A673 (cell line): ENCODE data around the gene CNPY1. TPM values are rescaled to one million over a fixed set of nuclear protein-coding genes. Genes with fewer than 3 reads are reported as not detected.

ENCODE experiments used
- BruUV-seq: library from RNA; stranded (reverse); fragments of 400-500 nt; replicated peaks from 2 replicates; lab custom pipeline; 2021; lab: Mats Ljungman, UMichigan
- CTCF ChIA-PET: fragments of 300-600 bp; sonication (Branson Sonifier 250); formaldehyde crosslinking; loops from one replicate; lab custom pipeline; 2022; ENCODE audit warnings: antibody characterized with exemption; lab: Charles Lee
- POLR2A ChIA-PET: fragments of 300-600 bp; sonication (Branson Sonifier 250); formaldehyde crosslinking; loops from one replicate; lab custom pipeline; 2022; ENCODE audit warnings: antibody characterized with exemption; ENCODE audit not compliant: low non-redundant PET; lab: Charles Lee
- DNase-seq: peaks from one replicate; pipeline ENCODE4 v3.0.0-alpha.2; 2015; ENCODE audit warnings: low spot score
- H3K27ac ChIP-seq: fragments of 200-600 bp; sonication (generic); 2 replicates; pipeline ENCODE4 v1.5.1; 2016; ENCODE audit warnings: mixed run types, low read depth, mild to moderate bottlenecking, mixed read lengths, antibody characterized with exemption, low read length; ENCODE audit not compliant: poor library complexity, severe bottlenecking
- H3K27me3 ChIP-seq: fragments of 200-600 bp; sonication (generic); replicated peaks from 2 replicates; pipeline ENCODE4 v1.6.1; 2017; ENCODE audit warnings: mixed run types, low read depth, mild to moderate bottlenecking, mixed read lengths, antibody characterized with exemption, low read length; ENCODE audit not compliant: insufficient read depth, poor library complexity
- H3K36me3 ChIP-seq: fragments of 200-600 bp; sonication (generic); 2 replicates; pipeline ENCODE4 v1.6.1; 2016; ENCODE audit warnings: mixed run types, mild to moderate bottlenecking, mixed read lengths, antibody characterized with exemption, low read length; ENCODE audit not compliant: insufficient read depth, poor library complexity, severe bottlenecking
- H3K4me1 ChIP-seq: fragments of 200-600 bp; sonication (generic); 2 replicates; pipeline ENCODE4 v1.6.1; 2017; ENCODE audit warnings: mixed run types, mild to moderate bottlenecking, mixed read lengths, antibody characterized with exemption, low read length; ENCODE audit not compliant: insufficient read depth, poor library complexity, severe bottlenecking
- H3K4me3 ChIP-seq: fragments of 200-600 bp; sonication (generic); 2 replicates; pipeline ENCODE4 v1.5.1; 2016; ENCODE audit warnings: low read depth, mixed run types, mild to moderate bottlenecking, mixed read lengths, low read length; ENCODE audit not compliant: poor library complexity, severe bottlenecking
- H3K9me3 ChIP-seq: fragments of 200-600 bp; sonication (generic); 2 replicates; pipeline ENCODE4 v1.6.1; 2016; ENCODE audit warnings: mixed run types, low read depth, mild to moderate bottlenecking, mixed read lengths, antibody characterized with exemption, low read length; ENCODE audit not compliant: poor library complexity, severe bottlenecking
- EZH2 ChIP-seq: fragments of 200-600 bp; sonication (generic); IDR thresholded peaks from 2 replicates; pipeline ENCODE4 v1.6.1; 2017; ENCODE audit warnings: borderline replicate concordance, low read depth, mild to moderate bottlenecking, mixed read lengths, antibody characterized with exemption, low read length; ENCODE audit not compliant: poor library complexity, severe bottlenecking
- intact Hi-C: fragments of 100-400 bp; cut with micrococcal nuclease; formaldehyde crosslinking; loops from one replicate; pipeline ENCODE4 v1.10.0; 2022; ENCODE audit not compliant: unreplicated experiment
- total RNA-seq: library from RNA; stranded (reverse); gene quantifications from 2 replicates; pipeline ENCODE4 v1.2.3, GENCODE V29; 2021
- TF ChIP-seq, protein P1 (sequence below): fragments of 300-800, 200-600 bp; sonication (generic); conservative IDR thresholded peaks from 2 replicates; pipeline ENCODE4 v1.5.1; 2017; ENCODE audit warnings: low read depth, mild to moderate bottlenecking, antibody characterized with exemption, low read length, moderate library complexity, mixed read lengths

The CNPY1 gene
- total RNA-seq, 1 experiment from 2014 or later = not detected

DNA sequence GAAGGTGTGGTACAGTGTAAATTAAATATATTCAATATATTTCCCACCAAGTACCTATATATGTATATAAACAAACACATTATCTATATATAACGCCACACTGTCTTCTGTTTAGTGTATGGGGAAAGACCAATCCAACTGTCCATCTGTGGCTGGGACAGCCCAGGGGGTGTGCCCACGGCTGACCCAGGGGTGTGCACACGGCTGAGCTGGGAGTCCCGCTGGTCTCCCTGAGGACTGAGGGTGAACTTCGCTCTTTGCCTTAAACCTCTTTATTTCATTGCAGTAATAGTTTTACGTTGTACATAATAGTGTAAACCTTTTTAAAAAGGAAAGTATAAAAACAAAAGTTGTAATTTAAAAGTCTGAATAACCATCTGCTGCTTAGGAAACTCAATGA lies 82.2 kb downstream of the CNPY1 start:
- Histone ChIP-seq H3K9me3 (no peaks in the 10 kb centered on the region), H3K27me3 (peaks cover 100% of the 10 kb centered on the region), H3K4me1 (peaks cover 24% of the 10 kb centered on the region), H3K27ac (no peak overlapping the region), H3K36me3 (no peaks in the 10 kb centered on the region), H3K4me3 (no peak overlapping the region)
- intact Hi-C loops = no loop called here
- no peak for TF ChIP-seq EZH2
- TF ChIP-seq, protein P1, sequence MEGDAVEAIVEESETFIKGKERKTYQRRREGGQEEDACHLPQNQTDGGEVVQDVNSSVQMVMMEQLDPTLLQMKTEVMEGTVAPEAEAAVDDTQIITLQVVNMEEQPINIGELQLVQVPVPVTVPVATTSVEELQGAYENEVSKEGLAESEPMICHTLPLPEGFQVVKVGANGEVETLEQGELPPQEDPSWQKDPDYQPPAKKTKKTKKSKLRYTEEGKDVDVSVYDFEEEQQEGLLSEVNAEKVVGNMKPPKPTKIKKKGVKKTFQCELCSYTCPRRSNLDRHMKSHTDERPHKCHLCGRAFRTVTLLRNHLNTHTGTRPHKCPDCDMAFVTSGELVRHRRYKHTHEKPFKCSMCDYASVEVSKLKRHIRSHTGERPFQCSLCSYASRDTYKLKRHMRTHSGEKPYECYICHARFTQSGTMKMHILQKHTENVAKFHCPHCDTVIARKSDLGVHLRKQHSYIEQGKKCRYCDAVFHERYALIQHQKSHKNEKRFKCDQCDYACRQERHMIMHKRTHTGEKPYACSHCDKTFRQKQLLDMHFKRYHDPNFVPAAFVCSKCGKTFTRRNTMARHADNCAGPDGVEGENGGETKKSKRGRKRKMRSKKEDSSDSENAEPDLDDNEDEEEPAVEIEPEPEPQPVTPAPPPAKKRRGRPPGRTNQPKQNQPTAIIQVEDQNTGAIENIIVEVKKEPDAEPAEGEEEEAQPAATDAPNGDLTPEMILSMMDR = no peak
- no TSS peak for BruUV-seq
- DNase-seq = no peak
- ChIA-PET POLR2A (no interaction called here), CTCF (interaction anchor here (0.5 kb wide), 1 partner anchor 349 kb away, joined by 4 read pairs; no protein-coding TSS in a partner anchor)

DNA sequence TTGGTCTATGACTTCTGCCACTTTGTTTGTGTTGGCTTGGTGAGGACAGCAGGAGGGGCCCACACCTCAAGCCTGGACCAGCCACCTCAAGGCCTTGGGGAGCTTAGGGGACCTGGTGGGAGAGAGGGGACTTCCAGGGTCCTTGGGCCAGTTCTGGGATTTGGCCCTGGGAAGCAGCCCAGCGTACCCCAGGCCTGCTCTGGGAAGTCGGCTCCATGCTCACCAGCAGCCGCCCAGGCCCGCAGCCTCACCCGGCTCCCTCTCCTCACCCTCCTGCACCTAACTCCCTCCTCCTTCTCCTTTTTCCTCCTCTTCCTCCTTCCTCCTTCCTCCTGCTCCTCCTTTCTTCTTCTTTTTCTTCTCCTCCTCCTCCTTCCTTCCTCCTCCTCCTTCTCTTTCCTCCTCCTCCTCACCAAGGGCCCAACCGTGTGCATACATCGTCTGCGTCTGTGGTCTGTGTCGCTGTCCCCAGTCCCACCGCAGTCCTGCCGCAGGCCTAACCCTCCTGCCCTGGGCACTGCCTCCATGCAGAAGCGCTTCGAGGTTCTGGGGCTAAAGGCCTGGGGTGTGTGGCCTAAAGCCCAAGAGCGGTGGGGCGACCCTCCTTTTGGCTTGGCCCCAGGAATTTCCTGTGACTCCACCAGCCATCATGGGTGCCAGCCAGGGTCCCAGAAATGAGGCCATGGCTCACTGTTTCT lies 83.1 kb downstream of the CNPY1 start:
- Histone ChIP-seq H3K9me3 (no peaks in the 10 kb centered on the region), H3K4me1 (peaks cover 24% of the 10 kb centered on the region), H3K4me3 (no peak overlapping the region), H3K27me3 (peaks cover 100% of the 10 kb centered on the region), H3K27ac (no peak overlapping the region), H3K36me3 (no peaks in the 10 kb centered on the region)
- CTCF ChIA-PET = no interaction called here
- no TSS peak for BruUV-seq
- POLR2A ChIA-PET = no interaction called here
- TF ChIP-seq EZH2 = no peak
- TF ChIP-seq, protein P1 = no peak
- intact Hi-C loops = no loop called here
- DNase-seq = no peak

DNA sequence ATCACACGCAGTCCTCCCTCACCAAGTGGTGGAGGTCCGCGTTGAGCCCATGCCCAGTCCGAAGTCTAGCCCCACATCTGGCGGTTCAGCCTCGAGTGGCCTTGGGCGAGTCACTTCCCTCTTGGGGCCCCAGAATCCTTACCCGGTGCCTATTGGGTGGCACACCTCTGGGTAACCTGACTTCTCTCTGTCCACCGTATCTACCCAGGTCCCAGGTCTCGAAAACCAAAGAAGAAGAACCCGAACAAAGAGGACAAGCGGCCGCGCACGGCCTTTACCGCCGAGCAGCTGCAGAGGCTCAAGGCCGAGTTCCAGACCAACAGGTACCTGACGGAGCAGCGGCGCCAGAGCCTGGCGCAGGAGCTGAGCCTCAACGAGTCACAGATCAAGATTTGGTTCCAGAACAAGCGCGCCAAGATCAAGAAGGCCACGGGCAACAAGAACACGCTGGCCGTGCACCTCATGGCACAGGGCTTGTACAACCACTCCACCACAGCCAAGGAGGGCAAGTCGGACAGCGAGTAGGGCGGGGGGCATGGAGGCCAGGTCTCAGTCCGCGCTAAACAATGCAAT lies 84.1 kb downstream of the CNPY1 start:
- no peak overlapping the region for H3K4me3 ChIP-seq
- H3K4me1 ChIP-seq = peaks cover 16% of the 10 kb centered on the region
- POLR2A ChIA-PET = no interaction called here
- no peak overlapping the region for H3K27ac ChIP-seq
- no TSS peak for BruUV-seq
- TF ChIP-seq, protein P1 = no peak
- intact Hi-C loops = no loop called here
- no peaks in the 10 kb centered on the region for H3K9me3 ChIP-seq
- H3K27me3 ChIP-seq = peaks cover 96% of the 10 kb centered on the region
- CTCF ChIA-PET = interaction anchor here (0.6 kb wide), 1 partner anchor 31 kb away, joined by 4 read pairs; no protein-coding TSS in a partner anchor
- DNase-seq = no peak
- H3K36me3 ChIP-seq = no peaks in the 10 kb centered on the region
